Measurements from ENCODE around the gene RPS14. TPM values are rescaled to one million over a fixed set of nuclear protein-coding genes. Genes with fewer than 3 reads are reported as not detected.

RPS14 gene
- total RNA-seq, 3 donors from 2014 or later (not counting 1 experiment from before 2014, with no cell fraction given) = 1,744 to 2,278 (median 2,016) TPM

GRCh38 chr5:150440948-150441812 is 8.4 kb downstream of the RPS14 start:
- peaks cover 32% of the 10 kb centered on the region for H3K36me3 ChIP-seq (ENCODE audit: control insufficient read depth, insufficient read depth, low read length)
- no peaks in the 10 kb centered on the region for H3K9me3 Mint-ChIP-seq
- no peaks in the 10 kb centered on the region for H3K9me3 ChIP-seq (ENCODE audit: control insufficient read depth, insufficient read depth, low read length)
- H3K4me1 ChIP-seq (ENCODE audit: control insufficient read depth, insufficient read depth, low read length) = peaks cover 3% of the 10 kb centered on the region
- ATAC-seq = no peak
- 96% methylated on average over 12 of the region's 12 CpGs for WGBS (ENCODE audit: insufficient coverage)
- intact Hi-C loops (cut with micrococcal nuclease) = loop anchor here (10.0 kb wide), 1 partner anchor 1334 kb away; the partner anchor contains the start of gene G3BP1
- no peak for DNase-seq
- H3K4me3 ChIP-seq (ENCODE audit: low read length) = no peak overlapping the region
- peaks cover 3% of the 10 kb centered on the region for H3K36me3 Mint-ChIP-seq
- no peaks in the 10 kb centered on the region for H3K27me3 Mint-ChIP-seq (ENCODE audit: low read depth in 2 of 2)
- no peak for TF ChIP-seq CTCF (IDR thresholded peaks at IDR 0.05)
- H3K27ac ChIP-seq (ENCODE audit: low read length) = no peak overlapping the region
- no peak overlapping the region for H3K4me3 Mint-ChIP-seq
- no peaks in the 10 kb centered on the region for H3K27me3 ChIP-seq (ENCODE audit: control insufficient read depth, insufficient read depth, low read length)
- H3K4me1 Mint-ChIP-seq = peaks cover 4 to 20% of the 10 kb centered on the region in 2 donors
- peak overlapping the region in 1 of 2 donors; percentile 38 for H3K27ac Mint-ChIP-seq

GRCh38 chr5:150438873-150439546 is 10.5 kb downstream of the RPS14 start:
- intact Hi-C loops (cut with micrococcal nuclease) = loop anchor here (5.0 kb wide), 1 partner anchor 82 kb away; the partner anchor contains the start of gene TCOF1
- no peaks in the 10 kb centered on the region for H3K9me3 ChIP-seq (ENCODE audit: control insufficient read depth, insufficient read depth, low read length)
- Mint-ChIP-seq H3K4me3 (no peak overlapping the region), H3K36me3 (no peaks in the 10 kb centered on the region), H3K4me1 (peaks cover 7 to 23% of the 10 kb centered on the region in 2 donors), H3K9me3 (no peaks in the 10 kb centered on the region), H3K27me3 (ENCODE audit: low read depth in 2 of 2) (no peaks in the 10 kb centered on the region), H3K27ac (no peak overlapping the region)
- DNase-seq (peak in 1 of 2 donors; percentile 41), ATAC-seq (no peak)
- WGBS (ENCODE audit: insufficient coverage) = 89% methylated on average over 4 of the region's 4 CpGs
- peaks cover 12% of the 10 kb centered on the region for H3K36me3 ChIP-seq (ENCODE audit: control insufficient read depth, insufficient read depth, low read length)
- TF ChIP-seq CTCF (IDR thresholded peaks at IDR 0.05) = peak; percentile 42
- H3K27ac ChIP-seq (ENCODE audit: low read length) = no peak overlapping the region
- H3K27me3 ChIP-seq (ENCODE audit: control insufficient read depth, insufficient read depth, low read length) = no peaks in the 10 kb centered on the region
- H3K4me1 ChIP-seq (ENCODE audit: control insufficient read depth, insufficient read depth, low read length) = peaks cover 7% of the 10 kb centered on the region
- no peak overlapping the region for H3K4me3 ChIP-seq (ENCODE audit: low read length)

- no peaks in the 10 kb centered on the region for H3K9me3 Mint-ChIP-seq
- H3K27me3 ChIP-seq (ENCODE audit: control insufficient read depth, insufficient read depth, low read length) = no peaks in the 10 kb centered on the region
- peaks cover 7% of the 10 kb centered on the region for H3K4me1 ChIP-seq (ENCODE audit: control insufficient read depth, insufficient read depth, low read length)
- peaks cover 7 to 11% of the 10 kb centered on the region in 2 donors for H3K4me1 Mint-ChIP-seq
- H3K27me3 Mint-ChIP-seq (ENCODE audit: low read depth in 2 of 2) = no peaks in the 10 kb centered on the region
- H3K4me3 Mint-ChIP-seq = no peak overlapping the region
- H3K9me3 ChIP-seq (ENCODE audit: control insufficient read depth, insufficient read depth, low read length) = no peaks in the 10 kb centered on the region
- 20% methylated on average over 11 of the region's 13 CpGs for WGBS (ENCODE audit: insufficient coverage)
- peak overlapping the region; percentile 52 to 68 for H3K27ac Mint-ChIP-seq
- no peaks in the 10 kb centered on the region for H3K36me3 Mint-ChIP-seq
- intact Hi-C loops (cut with micrococcal nuclease) = loop anchor here (1.0 to 5.0 kb wide), 6 partner anchors 24 to 306 kb away; partner anchors contain the start of genes CD74 and TCOF1
- DNase-seq = peak; percentile 85 to 96
- no peaks in the 10 kb centered on the region for H3K36me3 ChIP-seq (ENCODE audit: control insufficient read depth, insufficient read depth, low read length)
- H3K4me3 ChIP-seq (ENCODE audit: low read length) = no peak overlapping the region
- ATAC-seq = peak; percentile 96 to 99 (median 98)
- TF ChIP-seq CTCF (IDR thresholded peaks at IDR 0.05) = peak; percentile 89
- H3K27ac ChIP-seq (ENCODE audit: low read length) = no peak overlapping the region
Observed at GRCh38 chr5:150436141-150436680, 13.3 kb downstream of the RPS14 start.

Data from natural killer cell (primary cell).